Calu3 (cell line): ENCODE data around the gene ID3. TPM values are rescaled to one million over a fixed set of nuclear protein-coding genes. Genes with fewer than 3 reads are reported as not detected.

Source experiments
- BruUV-seq: library from RNA; stranded (reverse); fragments of 400-500 nt; replicated peaks from 2 replicates; lab custom pipeline; 2021; lab: Mats Ljungman, UMichigan
- CTCF ChIA-PET: fragments of 300-600 bp; sonication (Branson Sonifier 250); formaldehyde crosslinking; loops from one replicate; lab custom pipeline; 2022; ENCODE audit warnings: antibody characterized with exemption; lab: Charles Lee
- DNase-seq: peaks from one replicate; pipeline ENCODE4 v3.0.0; 2022
- H3K27ac Mint-ChIP-seq: one replicate; pipeline ENCODE4 v1.8.0; 2022; ENCODE audit warnings: mixed read lengths; ENCODE audit not compliant: unreplicated experiment
- H3K27me3 Mint-ChIP-seq: one replicate; pipeline ENCODE4 v1.8.0; 2022; ENCODE audit warnings: mixed read lengths; ENCODE audit not compliant: unreplicated experiment
- H3K36me3 Mint-ChIP-seq: one replicate; pipeline ENCODE4 v1.8.0; 2022; ENCODE audit warnings: mild to moderate bottlenecking, moderate library complexity, mixed read lengths; ENCODE audit not compliant: insufficient read depth, unreplicated experiment
- H3K4me1 Mint-ChIP-seq: one replicate; pipeline ENCODE4 v1.8.0; 2022; ENCODE audit warnings: mild to moderate bottlenecking, low read depth, mixed read lengths; ENCODE audit not compliant: unreplicated experiment
- H3K4me3 Mint-ChIP-seq: one replicate; pipeline ENCODE4 v1.8.0; 2022; ENCODE audit warnings: mild to moderate bottlenecking, low read depth, moderate library complexity, mixed read lengths; ENCODE audit not compliant: unreplicated experiment
- H3K9me3 Mint-ChIP-seq: one replicate; pipeline ENCODE4 v1.8.0; 2022; ENCODE audit warnings: low read depth, mixed read lengths; ENCODE audit not compliant: unreplicated experiment
- CTCF ChIP-seq: fragments of 200-600 bp; IDR thresholded peaks from one replicate; pipeline ENCODE4 v1.8.0; 2022; ENCODE audit warnings: antibody characterized with exemption; ENCODE audit not compliant: unreplicated experiment
- intact Hi-C: fragments of 100-400 bp; cut with micrococcal nuclease; formaldehyde crosslinking; loops from one replicate; pipeline ENCODE4 v1.10.0; 2022; ENCODE audit not compliant: unreplicated experiment
- total RNA-seq: library from RNA; stranded (reverse); gene quantifications from 2 replicates; pipeline ENCODE4 v1.2.3, GENCODE V29; 2022

ID3 gene
- total RNA-seq, 1 experiment from 2014 or later, result 25.2 TPM

GRCh38 chr1:23582820-23583219 is 23.5 kb upstream of the ID3 start:
- no peak for DNase-seq
- intact Hi-C loops, result no loop called here
- H3K9me3 Mint-ChIP-seq, result no peaks in the 10 kb centered on the region
- no TSS peak for BruUV-seq
- no peaks in the 10 kb centered on the region for H3K27me3 Mint-ChIP-seq
- no peak for TF ChIP-seq CTCF
- CTCF ChIA-PET, result no interaction called here
- no peaks in the 10 kb centered on the region for H3K36me3 Mint-ChIP-seq
- no peak overlapping the region for H3K27ac Mint-ChIP-seq
- peaks cover 14% of the 10 kb centered on the region for H3K4me1 Mint-ChIP-seq
- H3K4me3 Mint-ChIP-seq, result no peak overlapping the region

- no TSS peak for BruUV-seq
- Mint-ChIP-seq H3K36me3 (no peaks in the 10 kb centered on the region), H3K4me3 (no peak overlapping the region), H3K27ac (no peak overlapping the region), H3K27me3 (no peaks in the 10 kb centered on the region), H3K4me1 (peaks cover 25% of the 10 kb centered on the region), H3K9me3 (no peaks in the 10 kb centered on the region)
- intact Hi-C loops, result no loop called here
- DNase-seq, result no peak
- no peak for TF ChIP-seq CTCF
- CTCF ChIA-PET, result interaction anchor here (0.8 kb wide), 1 partner anchor 96 kb away, joined by 7 read pairs; no protein-coding TSS in a partner anchor
Observed at GRCh38 chr1:23581219-23581618, 21.9 kb upstream of the ID3 start.

- intact Hi-C loops, result no loop called here
- Mint-ChIP-seq H3K36me3 (no peaks in the 10 kb centered on the region), H3K4me1 (peaks cover 38% of the 10 kb centered on the region), H3K27ac (no peak overlapping the region), H3K9me3 (no peaks in the 10 kb centered on the region), H3K4me3 (no peak overlapping the region), H3K27me3 (no peaks in the 10 kb centered on the region)
- CTCF ChIA-PET, result no interaction called here
- no peak for DNase-seq
- BruUV-seq, result no TSS peak
- no peak for TF ChIP-seq CTCF
Observed at GRCh38 chr1:23578997-23579363, 19.7 kb upstream of the ID3 start.

- no peak overlapping the region for H3K27ac Mint-ChIP-seq
- H3K4me3 Mint-ChIP-seq, result no peak overlapping the region
- H3K36me3 Mint-ChIP-seq, result no peaks in the 10 kb centered on the region
- peaks cover 38% of the 10 kb centered on the region for H3K4me1 Mint-ChIP-seq
- no peak for DNase-seq
- H3K9me3 Mint-ChIP-seq, result no peaks in the 10 kb centered on the region
- BruUV-seq, result no TSS peak
- intact Hi-C loops, result no loop called here
- no peaks in the 10 kb centered on the region for H3K27me3 Mint-ChIP-seq
- CTCF ChIA-PET, result no interaction called here
- no peak for TF ChIP-seq CTCF
Observed at GRCh38 chr1:23578311-23578996, 19.2 kb upstream of the ID3 start.
